ENCODE results near the gene FOXB1.

DNA sequence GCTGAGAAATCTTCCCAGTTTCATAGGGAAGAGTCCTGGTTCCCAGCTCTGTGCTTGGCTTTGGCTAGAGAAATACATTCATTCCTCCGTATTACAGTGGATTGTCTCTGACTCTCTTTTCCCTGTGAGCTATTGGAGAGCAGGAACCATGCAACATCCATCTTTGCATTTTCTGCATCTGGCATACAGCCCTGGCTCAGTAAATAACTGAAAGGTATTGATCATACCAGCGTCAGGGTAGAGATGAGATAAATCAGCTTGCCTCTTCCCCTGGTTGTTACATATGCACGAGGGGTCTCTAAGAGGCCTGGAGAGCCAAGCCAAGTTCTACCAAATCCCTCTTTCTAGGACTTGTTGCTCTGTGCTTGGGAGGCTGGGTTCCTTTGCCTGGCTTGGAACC, 35.2 kb downstream of the FOXB1 start:
- TF ChIP-seq, protein P1, sequence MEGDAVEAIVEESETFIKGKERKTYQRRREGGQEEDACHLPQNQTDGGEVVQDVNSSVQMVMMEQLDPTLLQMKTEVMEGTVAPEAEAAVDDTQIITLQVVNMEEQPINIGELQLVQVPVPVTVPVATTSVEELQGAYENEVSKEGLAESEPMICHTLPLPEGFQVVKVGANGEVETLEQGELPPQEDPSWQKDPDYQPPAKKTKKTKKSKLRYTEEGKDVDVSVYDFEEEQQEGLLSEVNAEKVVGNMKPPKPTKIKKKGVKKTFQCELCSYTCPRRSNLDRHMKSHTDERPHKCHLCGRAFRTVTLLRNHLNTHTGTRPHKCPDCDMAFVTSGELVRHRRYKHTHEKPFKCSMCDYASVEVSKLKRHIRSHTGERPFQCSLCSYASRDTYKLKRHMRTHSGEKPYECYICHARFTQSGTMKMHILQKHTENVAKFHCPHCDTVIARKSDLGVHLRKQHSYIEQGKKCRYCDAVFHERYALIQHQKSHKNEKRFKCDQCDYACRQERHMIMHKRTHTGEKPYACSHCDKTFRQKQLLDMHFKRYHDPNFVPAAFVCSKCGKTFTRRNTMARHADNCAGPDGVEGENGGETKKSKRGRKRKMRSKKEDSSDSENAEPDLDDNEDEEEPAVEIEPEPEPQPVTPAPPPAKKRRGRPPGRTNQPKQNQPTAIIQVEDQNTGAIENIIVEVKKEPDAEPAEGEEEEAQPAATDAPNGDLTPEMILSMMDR (IDR thresholded peaks at IDR 0.05), result no peak
- no peak for TF ChIP-seq ZNF138 (CRISPR knock-in tag; conservative IDR thresholded peaks at IDR 0.05)
- TF ChIP-seq, protein P2, sequence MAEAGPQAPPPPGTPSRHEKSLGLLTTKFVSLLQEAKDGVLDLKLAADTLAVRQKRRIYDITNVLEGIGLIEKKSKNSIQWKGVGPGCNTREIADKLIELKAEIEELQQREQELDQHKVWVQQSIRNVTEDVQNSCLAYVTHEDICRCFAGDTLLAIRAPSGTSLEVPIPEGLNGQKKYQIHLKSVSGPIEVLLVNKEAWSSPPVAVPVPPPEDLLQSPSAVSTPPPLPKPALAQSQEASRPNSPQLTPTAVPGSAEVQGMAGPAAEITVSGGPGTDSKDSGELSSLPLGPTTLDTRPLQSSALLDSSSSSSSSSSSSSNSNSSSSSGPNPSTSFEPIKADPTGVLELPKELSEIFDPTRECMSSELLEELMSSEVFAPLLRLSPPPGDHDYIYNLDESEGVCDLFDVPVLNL (CRISPR knock-in tag; IDR thresholded peaks at IDR 0.05; ENCODE audit: borderline replicate concordance, low read depth), result no peak
